Peyer's patch (tissue), 4 donors: ENCODE measurements around the gene PHEX. TPM values are rescaled to one million over a fixed set of nuclear protein-coding genes. Genes with fewer than 3 reads are reported as not detected.
A peak's percentile ranks its signal among the peaks of the same experiment; 100 is the strongest.

Experiments used
- DNase-seq, 3 donors: peaks; one replicate each; pipeline ENCODE4 v3.0.0-alpha.2; 2017 to 2019
- H3K27ac ChIP-seq, 4 donors: fragments of 200-600 bp; sonication (generic); one replicate each; pipeline ENCODE4 v1.5.1; 2016 to 2019
- H3K27me3 ChIP-seq, 2 donors: fragments of 200-600 bp; sonication (generic); one replicate each; pipeline ENCODE4 v1.5.1; 2019
- H3K36me3 ChIP-seq, 3 donors: fragments of 200-600 bp; sonication (generic); one replicate each; pipeline ENCODE4 v1.5.1; 2016 to 2019
- H3K4me1 ChIP-seq, 4 donors: fragments of 200-600 bp; sonication (generic); one replicate each; pipeline ENCODE4 v1.5.1; 2016 to 2019
- H3K4me3 ChIP-seq, 4 donors: fragments of 200-600 bp; sonication (generic); 1 replicate in 3 of 4; 2 replicates in 1 of 4; pipeline ENCODE4 v1.5.1; 2016 to 2019; ENCODE audit warnings: mild to moderate bottlenecking in 1 of 4
- H3K9me3 ChIP-seq, 4 donors: fragments of 200-600 bp; sonication (generic); one replicate each; pipeline ENCODE4 v1.5.1; 2016 to 2019; ENCODE audit warnings: mild to moderate bottlenecking in 1 of 4
- CTCF ChIP-seq, 6 experiments: fragments of 450-650 bp in 4 of 6; fragments of 200-600 bp in 2 of 6; sonication (generic) in 1 of 6; IDR thresholded peaks; one replicate each; pipeline ENCODE4 v1.5.1; 2017 to 2019; ENCODE audit warnings: antibody characterized with exemption in 6 of 6, mild to moderate bottlenecking in 3 of 6, moderate library complexity in 1 of 6
- POLR2A ChIP-seq, 2 donors: fragments of 450-650 bp; IDR thresholded peaks; one replicate each; pipeline ENCODE4 v1.5.1; 2017; ENCODE audit warnings: antibody characterized with exemption in 2 of 2, mild to moderate bottlenecking in 2 of 2, moderate library complexity in 2 of 2
- total RNA-seq, 4 donors: library from RNA; depleted of rRNA; stranded (reverse); fragments of >200 nt; gene quantifications; one replicate each; pipeline ENCODE4 v1.1.0, GENCODE V29; 2016

The PHEX gene
- total RNA-seq, 4 donors from 2014 or later: 2.4 to 20.7 (median 8.7) TPM; not detected in 1

GRCh38 chrX:22135994-22136684 lies 104.0 kb downstream of the PHEX start:
- Histone ChIP-seq H3K4me1 (peaks cover 0 to 8% (median 0%) of the 10 kb centered on the region in 4 donors), H3K36me3 (no peaks in the 10 kb centered on the region), H3K27me3 (no peaks in the 10 kb centered on the region), H3K4me3 (no peak overlapping the region), H3K27ac (peak overlapping the region in 1 of 4 donors; percentile 39), H3K9me3 (no peaks in the 10 kb centered on the region)
- TF ChIP-seq POLR2A (IDR thresholded peaks at IDR 0.05) (no peak), CTCF (IDR thresholded peaks at IDR 0.05) (peak; percentile 6 to 68 (median 56))
- DNase-seq: peak in 1 of 3 donors; percentile 52

GRCh38 chrX:22136711-22137110 lies 104.6 kb downstream of the PHEX start:
- Histone ChIP-seq H3K36me3 (no peaks in the 10 kb centered on the region), H3K27ac (peak overlapping the region in 1 of 4 donors; percentile 39), H3K9me3 (no peaks in the 10 kb centered on the region), H3K27me3 (no peaks in the 10 kb centered on the region), H3K4me3 (no peak overlapping the region), H3K4me1 (peaks cover 0 to 8% (median 0%) of the 10 kb centered on the region in 4 donors)
- no peak for DNase-seq
- TF ChIP-seq POLR2A (IDR thresholded peaks at IDR 0.05) (no peak), CTCF (IDR thresholded peaks at IDR 0.05) (no peak)

GRCh38 chrX:22139822-22140221 lies 107.7 kb downstream of the PHEX start:
- Histone ChIP-seq H3K36me3 (no peaks in the 10 kb centered on the region), H3K4me3 (no peak overlapping the region), H3K27ac (no peak overlapping the region), H3K27me3 (no peaks in the 10 kb centered on the region), H3K9me3 (no peaks in the 10 kb centered on the region), H3K4me1 (peaks cover 0 to 8% (median 0%) of the 10 kb centered on the region in 4 donors)
- TF ChIP-seq CTCF (IDR thresholded peaks at IDR 0.05) (no peak), POLR2A (IDR thresholded peaks at IDR 0.05) (no peak)
- no peak for DNase-seq

- Histone ChIP-seq H3K27ac (no peak overlapping the region), H3K36me3 (no peaks in the 10 kb centered on the region), H3K27me3 (no peaks in the 10 kb centered on the region), H3K4me3 (no peak overlapping the region), H3K9me3 (no peaks in the 10 kb centered on the region), H3K4me1 (peaks cover 0 to 7% (median 0%) of the 10 kb centered on the region in 4 donors)
- TF ChIP-seq POLR2A (IDR thresholded peaks at IDR 0.05) (no peak), CTCF (IDR thresholded peaks at IDR 0.05) (peak in 1 of 6 experiments; percentile 10)
- no peak for DNase-seq
These were observed 109.1 kb downstream of the PHEX start for GRCh38 chrX:22141047-22141730.

- Histone ChIP-seq H3K4me3 (no peak overlapping the region), H3K27ac (no peak overlapping the region), H3K36me3 (no peaks in the 10 kb centered on the region), H3K27me3 (no peaks in the 10 kb centered on the region), H3K9me3 (no peaks in the 10 kb centered on the region), H3K4me1 (no peaks in the 10 kb centered on the region)
- no peak for DNase-seq
- TF ChIP-seq POLR2A (IDR thresholded peaks at IDR 0.05): no peak
- TF ChIP-seq CTCF (IDR thresholded peaks at IDR 0.05): no peak
These were observed 115.1 kb downstream of the PHEX start for GRCh38 chrX:22147214-22147613.
